Keratinocyte (primary cell): ENCODE measurements around the gene ASCC3. TPM values are rescaled to one million over a fixed set of nuclear protein-coding genes. Genes with fewer than 3 reads are reported as not detected.

ENCODE experiments used
- DNase-seq: peaks from one replicate; pipeline ENCODE4 v3.0.0-alpha.2; 2011; ENCODE audit warnings: low read depth, missing footprints, low spot score
- FAIRE-seq: peaks from 2 replicates; lab custom pipeline; 2011; peaks lifted over from hg19 to GRCh38; lab: Jason Lieb, UNC
- H2AFZ ChIP-seq: 2 replicates; pipeline ENCODE4 v1.6.0; 2012; ENCODE audit warnings: low read length, control low read depth, inconsistent platforms; ENCODE audit not compliant: control insufficient read depth
- H3K27ac ChIP-seq: 2 replicates; pipeline ENCODE4 v1.5.1; 2011; ENCODE audit warnings: low read length; ENCODE audit not compliant: control insufficient read depth, insufficient read depth
- H3K27me3 ChIP-seq: 3 replicates; pipeline ENCODE4 v1.6.0; 2011; ENCODE audit warnings: low read length; ENCODE audit not compliant: control insufficient read depth, insufficient read depth; ENCODE audit errors: extremely low read depth
- H3K36me3 ChIP-seq, 2 experiments: 2 replicates in 1 of 2; 3 replicates in 1 of 2; pipeline ENCODE4 v1.5.1; 2011; ENCODE audit warnings: low read length in 2 of 2, mild to moderate bottlenecking in 1 of 2; ENCODE audit not compliant: control insufficient read depth in 2 of 2, insufficient read depth in 2 of 2; ENCODE audit errors: extremely low read depth in 1 of 2
- H3K4me1 ChIP-seq: 3 replicates; pipeline ENCODE4 v1.5.1; 2011; ENCODE audit warnings: low read length; ENCODE audit not compliant: control insufficient read depth, insufficient read depth; ENCODE audit errors: extremely low read depth
- H3K4me2 ChIP-seq: 3 replicates; pipeline ENCODE4 v1.6.0; 2011; ENCODE audit warnings: low read depth, low read length; ENCODE audit not compliant: control insufficient read depth, insufficient read depth; ENCODE audit errors: extremely low read depth
- H3K4me3 ChIP-seq, 3 experiments: fragments of 200-600 bp in 1 of 3; sonication (generic) in 1 of 3; 2 replicates in 2 of 3; 3 replicates in 1 of 3; pipeline ENCODE4 v1.5.1; 2011 to 2016; ENCODE audit warnings: low read length in 3 of 3, mild to moderate bottlenecking in 3 of 3, control low read depth in 2 of 3, inconsistent platforms in 1 of 3, low read depth in 1 of 3, mixed read lengths in 1 of 3, mixed run types in 1 of 3, moderate library complexity in 1 of 3; ENCODE audit not compliant: control insufficient read depth in 2 of 3, insufficient read depth in 2 of 3; ENCODE audit errors: extremely low read depth in 1 of 3
- H3K79me2 ChIP-seq: 2 replicates; pipeline ENCODE4 v1.6.0; 2012; ENCODE audit warnings: low read length; ENCODE audit not compliant: control insufficient read depth, insufficient read depth
- H3K9ac ChIP-seq: 3 replicates; pipeline ENCODE4 v1.6.0; 2011; ENCODE audit warnings: low read length; ENCODE audit not compliant: control insufficient read depth, insufficient read depth; ENCODE audit errors: extremely low read depth
- H3K9me1 ChIP-seq: 3 replicates; pipeline ENCODE4 v1.6.0; 2011; ENCODE audit warnings: low read length; ENCODE audit not compliant: control insufficient read depth, insufficient read depth; ENCODE audit errors: extremely low read depth
- H3K9me3 ChIP-seq: 2 replicates; pipeline ENCODE4 v1.5.1; 2012; ENCODE audit warnings: low read depth, low read length; ENCODE audit not compliant: control insufficient read depth
- H4K20me1 ChIP-seq: 3 replicates; pipeline ENCODE4 v1.6.0; 2011; ENCODE audit warnings: low read length; ENCODE audit not compliant: control insufficient read depth, insufficient read depth; ENCODE audit errors: extremely low read depth
- EZH2 ChIP-seq: IDR thresholded peaks from one replicate; pipeline ENCODE4 v1.6.1; 2012; ENCODE audit warnings: inconsistent platforms, mild to moderate bottlenecking, low read length, moderate library complexity
- dilution Hi-C: fragments of 300-500 bp; cut with MboI; formaldehyde crosslinking; loops from one replicate; pipeline ENCODE4 v1.7.0; 2020; ENCODE audit warnings: low sequenced_read_pairs; ENCODE audit not compliant: extremely low pct_ligation_motif_present
- polyA plus RNA-seq, 5 experiments: library from polyadenylated mRNA; depleted of rRNA in 3 of 5; stranded (reverse) in 3 of 5; stranded (forward) in 1 of 5; unstranded in 1 of 5; fragments of >200 nt; gene quantifications; 1 replicate in 1 of 5; 2 replicates in 3 of 5; 3 replicates in 1 of 5; pipeline versions ENCODE4 v1.2.1 to v1.2.3, GENCODE V29; 2011 to 2012; ENCODE audit warnings: missing spikeins in 2 of 5, low read depth in 1 of 5, low replicate concordance in 1 of 5
- TF ChIP-seq, protein P1 (sequence below), 3 experiments: IDR thresholded peaks in 1 of 3; conservative IDR thresholded peaks in 1 of 3; optimal IDR thresholded peaks in 1 of 3; 2 replicates in 2 of 3; 3 replicates in 1 of 3; pipeline versions ENCODE3 to v1.5.1; 2011; ENCODE audit warnings: low read length in 3 of 3, mild to moderate bottlenecking in 3 of 3, moderate library complexity in 2 of 3, control low read depth in 1 of 3, inconsistent platforms in 1 of 3; ENCODE audit not compliant: insufficient read depth in 2 of 3; ENCODE audit errors: extremely low read depth in 1 of 3

The ASCC3 gene
- polyA plus RNA-seq, 1 donor (not counting 4 experiments of a cell fraction or from before 2014, with no cell fraction given), result 58.6 TPM

DNA sequence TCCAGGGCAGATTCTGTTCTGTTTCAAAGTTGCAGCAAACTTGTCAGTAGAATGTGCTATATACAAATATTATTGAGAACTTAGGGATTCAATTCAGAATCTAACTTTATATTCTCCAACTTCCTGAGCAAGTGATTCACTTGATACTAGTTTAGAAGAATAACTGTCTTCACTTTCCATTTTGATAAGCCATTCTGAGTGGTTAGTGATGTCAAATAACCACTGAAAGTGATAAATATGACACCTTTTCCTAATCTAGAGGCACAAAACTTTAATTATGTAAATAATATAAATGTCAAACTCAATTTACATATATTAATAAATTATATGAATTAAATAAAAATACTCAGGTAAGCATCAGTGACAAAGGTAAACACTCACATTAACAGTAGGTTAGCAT is 395.9 kb downstream of the ASCC3 start:
- H3K4me3 ChIP-seq, result no peak overlapping the region
- H3K79me2 ChIP-seq, result no peaks in the 10 kb centered on the region
- dilution Hi-C loops, result no loop called here
- FAIRE-seq (no peak), DNase-seq (no peak)
- no peaks in the 10 kb centered on the region for H3K9me1 ChIP-seq
- H2AFZ ChIP-seq, result no peak overlapping the region
- H3K4me1 ChIP-seq, result no peaks in the 10 kb centered on the region
- no peaks in the 10 kb centered on the region for H3K9me3 ChIP-seq
- H3K9ac ChIP-seq, result no peak overlapping the region
- no peaks in the 10 kb centered on the region for H3K36me3 ChIP-seq
- no peak overlapping the region for H3K4me2 ChIP-seq
- no peaks in the 10 kb centered on the region for H4K20me1 ChIP-seq
- peaks cover 19% of the 10 kb centered on the region for H3K27me3 ChIP-seq
- no peak overlapping the region for H3K27ac ChIP-seq
- TF ChIP-seq EZH2, result no peak
- TF ChIP-seq, protein P1, sequence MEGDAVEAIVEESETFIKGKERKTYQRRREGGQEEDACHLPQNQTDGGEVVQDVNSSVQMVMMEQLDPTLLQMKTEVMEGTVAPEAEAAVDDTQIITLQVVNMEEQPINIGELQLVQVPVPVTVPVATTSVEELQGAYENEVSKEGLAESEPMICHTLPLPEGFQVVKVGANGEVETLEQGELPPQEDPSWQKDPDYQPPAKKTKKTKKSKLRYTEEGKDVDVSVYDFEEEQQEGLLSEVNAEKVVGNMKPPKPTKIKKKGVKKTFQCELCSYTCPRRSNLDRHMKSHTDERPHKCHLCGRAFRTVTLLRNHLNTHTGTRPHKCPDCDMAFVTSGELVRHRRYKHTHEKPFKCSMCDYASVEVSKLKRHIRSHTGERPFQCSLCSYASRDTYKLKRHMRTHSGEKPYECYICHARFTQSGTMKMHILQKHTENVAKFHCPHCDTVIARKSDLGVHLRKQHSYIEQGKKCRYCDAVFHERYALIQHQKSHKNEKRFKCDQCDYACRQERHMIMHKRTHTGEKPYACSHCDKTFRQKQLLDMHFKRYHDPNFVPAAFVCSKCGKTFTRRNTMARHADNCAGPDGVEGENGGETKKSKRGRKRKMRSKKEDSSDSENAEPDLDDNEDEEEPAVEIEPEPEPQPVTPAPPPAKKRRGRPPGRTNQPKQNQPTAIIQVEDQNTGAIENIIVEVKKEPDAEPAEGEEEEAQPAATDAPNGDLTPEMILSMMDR (optimal IDR thresholded peaks at IDR 0.05 in 1 of 3, IDR thresholded peaks at IDR 0.05 in 1 of 3, conservative IDR thresholded peaks at IDR 0.05 in 1 of 3; ENCODE audit: extremely low read depth in 1 of 3, insufficient read depth in 2 of 3, low read length in 3 of 3), result no peak

DNA sequence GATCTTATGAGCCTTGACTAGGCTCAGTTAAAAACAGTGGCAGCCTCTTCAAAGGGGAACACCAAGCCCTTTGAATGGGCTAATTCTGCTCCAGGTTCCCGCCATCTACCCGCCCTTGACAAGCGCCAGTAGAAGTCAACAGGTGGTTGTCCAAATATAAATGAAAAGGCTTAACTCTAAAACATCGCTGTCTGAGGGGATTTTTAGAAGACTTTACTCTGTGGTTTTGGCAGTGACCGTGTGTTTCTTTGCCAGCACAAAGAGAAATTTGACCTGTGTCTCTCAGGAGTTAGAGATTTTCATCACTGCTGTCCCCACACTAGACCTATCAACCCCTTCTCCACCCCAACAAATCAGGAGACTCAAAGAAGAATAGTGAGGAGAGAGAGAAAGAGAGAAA is 396.7 kb downstream of the ASCC3 start:
- Histone ChIP-seq H3K79me2 (no peaks in the 10 kb centered on the region), H3K27me3 (peaks cover 19% of the 10 kb centered on the region), H4K20me1 (no peaks in the 10 kb centered on the region), H2AFZ (no peak overlapping the region), H3K9ac (no peak overlapping the region), H3K9me3 (no peaks in the 10 kb centered on the region), H3K4me2 (no peak overlapping the region), H3K36me3 (no peaks in the 10 kb centered on the region), H3K27ac (no peak overlapping the region), H3K4me3 (no peak overlapping the region), H3K9me1 (no peaks in the 10 kb centered on the region), H3K4me1 (no peaks in the 10 kb centered on the region)
- FAIRE-seq (no peak), DNase-seq (no peak)
- dilution Hi-C loops, result no loop called here
- TF ChIP-seq, protein P1 (optimal IDR thresholded peaks at IDR 0.05 in 1 of 3, IDR thresholded peaks at IDR 0.05 in 1 of 3, conservative IDR thresholded peaks at IDR 0.05 in 1 of 3; ENCODE audit: extremely low read depth in 1 of 3, insufficient read depth in 2 of 3, low read length in 3 of 3), result no peak
- no peak for TF ChIP-seq EZH2
